Left lung (tissue), 10 donors: ENCODE measurements around the gene HBEGF. TPM values are rescaled to one million over a fixed set of nuclear protein-coding genes. Genes with fewer than 3 reads are reported as not detected.

Experiments used
- ATAC-seq: fragments of 200-7000 bp; cut with Tn5 transposase; one replicate; pipeline ENCODE4 v1.9.1; 2020; ENCODE audit warnings: moderate library complexity
- DNase-seq, 4 donors: peaks; one replicate each; pipeline ENCODE4 v3.0.0-alpha.2; 2013 to 2020
- H3K27ac ChIP-seq, 2 donors: fragments of 200-600 bp; sonication (generic) in 1 of 2; one replicate each; pipeline versions ENCODE4 v1.5.0 to v1.8.0; 2020 to 2021
- H3K27me3 ChIP-seq, 2 donors: fragments of 200-600 bp; sonication (generic) in 1 of 2; one replicate each; pipeline versions ENCODE4 v1.5.0 to v1.8.0; 2020 to 2021
- H3K36me3 ChIP-seq, 2 donors: fragments of 200-600 bp; sonication (generic) in 1 of 2; one replicate each; pipeline versions ENCODE4 v1.5.0 to v1.8.0; 2020 to 2021
- H3K4me1 ChIP-seq, 2 donors: fragments of 200-600 bp; one replicate each; pipeline ENCODE4 v1.8.0; 2021
- H3K4me3 ChIP-seq, 2 donors: fragments of 200-600 bp; sonication (generic) in 1 of 2; one replicate each; pipeline versions ENCODE4 v1.5.0 to v1.8.0; 2020 to 2021; ENCODE audit warnings: mild to moderate bottlenecking in 1 of 2
- H3K9me3 ChIP-seq, 2 donors: fragments of 200-600 bp; sonication (generic) in 1 of 2; one replicate each; pipeline versions ENCODE4 v1.5.0 to v1.8.0; 2020 to 2021
- CTCF ChIP-seq, 2 donors: fragments of 200-600 bp; sonication (generic) in 1 of 2; IDR thresholded peaks; one replicate each; pipeline versions ENCODE4 v1.5.0 to v1.8.0; 2021; ENCODE audit warnings: antibody characterized with exemption in 2 of 2
- intact Hi-C, 2 donors: fragments of 100-400 bp; cut with DNase I; formaldehyde crosslinking; loops; one replicate each; pipeline versions ENCODE4 v1.11.2 to v1.14.2; 2022
- polyA plus RNA-seq, 6 donors: library from polyadenylated mRNA; unstranded; fragments of 120-200 nt; gene quantifications; one replicate each; pipeline ENCODE4 v1.2.1, GENCODE V29; 2013; ENCODE audit not compliant: insufficient read length in 6 of 6
- total RNA-seq, 2 donors: library from RNA; stranded (reverse); fragmentation: NEBNext Ultra II Directional; extraction: Animal tissue kit (Norgen Biotek cat#: 25700); gene quantifications; one replicate each; pipeline ENCODE4 v1.2.1, GENCODE V29; 2021
- donor health status: DM: no; HTN: yes; CAD: no.
- donor health status: DM: no; HTN: no; CAD: no.

Gene HBEGF
- total and polyA plus RNA-seq, 8 donors: 5.4 to 33.8 (median 9.7) TPM

DNA sequence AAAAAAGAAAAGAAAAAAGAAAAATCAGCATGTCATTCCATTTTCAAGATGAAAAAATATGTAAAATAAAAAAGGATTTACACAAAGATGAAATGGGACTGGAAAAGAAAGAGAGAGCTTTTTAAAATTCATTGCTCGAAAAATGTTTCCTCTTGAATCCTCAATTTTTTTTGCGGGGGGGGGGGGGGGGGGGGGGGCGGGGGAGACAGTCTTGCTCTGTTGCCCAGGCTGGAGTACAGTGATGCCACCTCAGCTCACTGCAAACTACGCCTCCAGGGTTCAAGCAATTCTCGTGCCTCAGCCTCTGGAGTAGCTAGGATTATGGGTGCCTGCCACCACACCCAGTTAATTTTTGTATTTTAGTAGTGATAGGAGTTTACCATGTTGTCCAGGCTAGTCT is 60.0 kb downstream of the HBEGF start:
- no peak for DNase-seq
- no peaks in the 10 kb centered on the region for H3K27me3 ChIP-seq
- no peak overlapping the region for H3K4me3 ChIP-seq
- no peak overlapping the region for H3K27ac ChIP-seq
- H3K4me1 ChIP-seq: peaks cover 0 to 12% of the 10 kb centered on the region in 2 donors
- intact Hi-C loops: no loop called here
- ATAC-seq: no peak
- no peaks in the 10 kb centered on the region for H3K9me3 ChIP-seq
- no peak for TF ChIP-seq CTCF (IDR thresholded peaks at IDR 0.05)
- no peaks in the 10 kb centered on the region for H3K36me3 ChIP-seq

DNA sequence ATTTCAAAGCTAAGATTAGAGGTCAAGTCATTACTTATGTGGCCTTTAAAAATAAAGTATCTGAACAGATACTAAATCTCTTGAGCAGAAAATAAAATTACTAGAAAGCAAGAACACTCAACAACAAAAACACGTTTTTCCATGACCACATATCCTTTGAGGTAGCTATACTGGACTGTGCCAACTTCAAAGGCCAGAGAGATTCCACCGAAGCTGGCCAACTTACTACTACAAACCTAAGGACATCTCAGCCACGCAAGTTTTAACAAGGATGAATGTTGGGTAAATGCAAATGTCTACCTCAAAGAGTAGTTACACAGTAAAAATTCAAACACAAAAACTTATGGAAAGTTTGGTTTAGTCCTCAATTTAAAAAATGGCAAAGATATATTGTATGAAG is 62.4 kb downstream of the HBEGF start:
- peaks cover 0 to 11% of the 10 kb centered on the region in 2 donors for H3K4me1 ChIP-seq
- H3K4me3 ChIP-seq: no peak overlapping the region
- no peak for DNase-seq
- no peak for TF ChIP-seq CTCF (IDR thresholded peaks at IDR 0.05)
- H3K27me3 ChIP-seq: no peaks in the 10 kb centered on the region
- no peaks in the 10 kb centered on the region for H3K36me3 ChIP-seq
- H3K27ac ChIP-seq: no peak overlapping the region
- ATAC-seq: no peak
- no peaks in the 10 kb centered on the region for H3K9me3 ChIP-seq
- intact Hi-C loops: no loop called here

Other genes with a start within 250 kb of the HBEGF start
- gene PURA, start 232.5 kb downstream of the HBEGF start, total RNA-seq: 10 to 100 TPM; 25.0 TPM
- 10 to 100 TPM in 3 of 6 donors, 1 to 10 TPM in 3; 8.3 to 11.9 (median 9.9) TPM for gene PURA, start 232.5 kb downstream of the HBEGF start, polyA plus RNA-seq
- gene IGIP, start 220.7 kb downstream of the HBEGF start, total RNA-seq: 10 to 100 TPM; 11.6 to 13.7 TPM
- 1 to 10 TPM; 4.2 to 6.6 (median 5.8) TPM for gene IGIP, start 220.7 kb downstream of the HBEGF start, polyA plus RNA-seq
- gene CYSTM1, start 171.4 kb downstream of the HBEGF start, total RNA-seq: 10 to 100 TPM; 85.2 to 90.4 TPM
- 10 to 100 TPM; 28.4 to 36.6 (median 32.9) TPM for gene CYSTM1, start 171.4 kb downstream of the HBEGF start, polyA plus RNA-seq
- gene PFDN1, start 43.5 kb downstream of the HBEGF start, total RNA-seq: 10 to 100 TPM; 45.7 to 55.5 TPM
- gene PFDN1, start 43.5 kb downstream of the HBEGF start, polyA plus RNA-seq: 10 to 100 TPM; 85.3 to 98.9 (median 91.6) TPM
- gene SLC4A9, start 13.6 kb upstream of the HBEGF start, total RNA-seq: not detected
- gene SLC4A9, start 13.6 kb upstream of the HBEGF start, polyA plus RNA-seq: under 1 TPM in 4 of 6 donors, not detected in 2; 0.09 to 0.44 (median 0.11) TPM
- gene ANKHD1, start 55.2 kb upstream of the HBEGF start, total RNA-seq: 100 to 1,000 TPM; 104 to 136 TPM
- 100 to 1,000 TPM; 117 to 148 (median 136) TPM for gene ANKHD1, start 55.2 kb upstream of the HBEGF start, polyA plus RNA-seq
- 10 to 100 TPM; 10.6 to 16.8 TPM for gene EIF4EBP3, start 201.1 kb upstream of the HBEGF start, total RNA-seq
- gene EIF4EBP3, start 201.1 kb upstream of the HBEGF start, polyA plus RNA-seq: 10 to 100 TPM; 10.2 to 13.2 (median 12.4) TPM
- 10 to 100 TPM; 25.1 to 33.0 TPM for gene SRA1, start 210.9 kb upstream of the HBEGF start, total RNA-seq
- 10 to 100 TPM; 20.2 to 36.2 (median 23.1) TPM for gene SRA1, start 210.9 kb upstream of the HBEGF start, polyA plus RNA-seq
- 10 to 100 TPM; 19.6 to 23.2 TPM for gene APBB3, start 218.0 kb upstream of the HBEGF start, total RNA-seq
- 10 to 100 TPM; 39.6 to 60.1 (median 50.6) TPM for gene APBB3, start 218.0 kb upstream of the HBEGF start, polyA plus RNA-seq
- gene SLC35A4, start 218.2 kb upstream of the HBEGF start, total RNA-seq: 10 to 100 TPM; 78.6 to 82.8 TPM
- gene SLC35A4, start 218.2 kb upstream of the HBEGF start, polyA plus RNA-seq: 10 to 100 TPM; 63.8 to 79.8 (median 73.9) TPM